GM21723 (cell line): ENCODE results near the gene TSG101.

Experiments used
- ATAC-seq: cut with Tn5 transposase; IDR thresholded peaks from one replicate; pipeline ENCODE4 v1.9.1; 2021; ENCODE audit warnings: mild to moderate bottlenecking, moderate library complexity; ENCODE audit not compliant: unreplicated experiment

Gene TSG101, protein sequence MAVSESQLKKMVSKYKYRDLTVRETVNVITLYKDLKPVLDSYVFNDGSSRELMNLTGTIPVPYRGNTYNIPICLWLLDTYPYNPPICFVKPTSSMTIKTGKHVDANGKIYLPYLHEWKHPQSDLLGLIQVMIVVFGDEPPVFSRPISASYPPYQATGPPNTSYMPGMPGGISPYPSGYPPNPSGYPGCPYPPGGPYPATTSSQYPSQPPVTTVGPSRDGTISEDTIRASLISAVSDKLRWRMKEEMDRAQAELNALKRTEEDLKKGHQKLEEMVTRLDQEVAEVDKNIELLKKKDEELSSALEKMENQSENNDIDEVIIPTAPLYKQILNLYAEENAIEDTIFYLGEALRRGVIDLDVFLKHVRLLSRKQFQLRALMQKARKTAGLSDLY

GRCh38 chr11:18526521-18527296 lies at the start of gene TSG101:
TSS of gene TSG101 (minus strand) at chr11:18526942. CDS start at chr11:18526816, 126 bp downstream.
- peak; percentile 92 for ATAC-seq

- ATAC-seq: no peak
Measured at GRCh38 chr11:18575361-18575760, 48.6 kb upstream of the TSG101 start.

- ATAC-seq: no peak
Measured at GRCh38 chr11:18567081-18567480, 40.3 kb upstream of the TSG101 start.

DNA sequence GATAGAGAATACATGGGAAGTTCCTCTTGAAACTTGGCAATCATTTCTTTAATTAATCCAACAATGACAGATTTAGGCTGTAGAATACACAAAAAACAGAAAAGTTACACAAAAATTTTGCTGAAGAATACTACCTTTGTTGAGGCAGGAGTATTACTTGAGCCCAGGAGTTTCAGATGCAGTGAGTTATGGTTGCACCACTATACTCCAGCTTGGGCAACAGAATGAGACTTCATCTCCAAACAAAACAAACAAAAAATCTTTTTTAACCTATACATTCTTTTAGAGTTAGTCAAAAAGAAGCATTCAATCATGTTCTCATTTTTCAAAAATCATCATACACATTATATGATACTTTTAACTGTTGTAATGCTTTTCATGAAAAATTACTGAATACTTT lies 39.7 kb upstream of the TSG101 start:
- no peak for ATAC-seq

- ATAC-seq: no peak
Measured at GRCh38 chr11:18564149-18564548, 37.4 kb upstream of the TSG101 start.

GRCh38 chr11:18563090-18563730 lies 36.5 kb upstream of the TSG101 start:
- ATAC-seq: no peak

- ATAC-seq: no peak
Measured at GRCh38 chr11:18548001-18548400, 21.3 kb upstream of the TSG101 start.

GRCh38 chr11:18540207-18541009 lies 13.7 kb upstream of the TSG101 start:
- peak; percentile 65 for ATAC-seq

DNA sequence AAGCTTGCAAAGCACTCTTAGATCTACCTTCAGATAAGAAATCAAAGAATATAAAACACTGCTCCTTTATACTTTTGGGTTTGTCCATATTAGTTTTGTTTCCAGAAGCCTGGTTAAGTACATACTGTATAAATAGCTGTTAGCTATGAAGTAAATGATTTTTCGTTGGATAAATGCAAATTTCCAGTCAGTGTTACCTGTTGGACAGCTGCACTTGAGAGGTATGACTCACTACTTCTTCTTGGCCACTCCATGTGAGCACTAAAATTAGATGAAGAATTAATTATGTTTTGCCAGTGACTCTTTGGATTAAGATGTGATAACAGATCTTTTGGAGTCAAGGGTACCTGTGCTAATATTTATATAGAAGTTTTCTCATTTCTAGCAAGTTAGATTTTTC lies 9.5 kb upstream of the TSG101 start:
- ATAC-seq: no peak

DNA sequence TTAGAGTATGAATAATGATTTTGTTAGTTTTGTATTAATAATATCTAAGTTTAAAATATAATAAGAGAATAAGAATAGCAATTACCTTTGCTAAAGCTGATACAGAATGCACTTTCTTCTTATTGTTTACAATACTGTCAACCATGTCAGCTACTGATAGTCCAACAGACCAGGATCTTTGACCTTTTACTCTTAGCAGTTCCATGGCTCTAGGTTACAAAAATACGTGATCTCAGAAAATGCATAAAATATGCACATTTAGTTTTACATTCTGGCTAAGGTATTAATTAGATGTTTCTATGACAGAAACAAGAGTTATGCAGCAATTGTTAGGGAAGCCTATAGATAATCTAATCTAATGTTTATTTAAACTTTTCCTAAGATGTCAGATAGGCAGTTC lies 7.5 kb upstream of the TSG101 start:
- no peak for ATAC-seq

DNA sequence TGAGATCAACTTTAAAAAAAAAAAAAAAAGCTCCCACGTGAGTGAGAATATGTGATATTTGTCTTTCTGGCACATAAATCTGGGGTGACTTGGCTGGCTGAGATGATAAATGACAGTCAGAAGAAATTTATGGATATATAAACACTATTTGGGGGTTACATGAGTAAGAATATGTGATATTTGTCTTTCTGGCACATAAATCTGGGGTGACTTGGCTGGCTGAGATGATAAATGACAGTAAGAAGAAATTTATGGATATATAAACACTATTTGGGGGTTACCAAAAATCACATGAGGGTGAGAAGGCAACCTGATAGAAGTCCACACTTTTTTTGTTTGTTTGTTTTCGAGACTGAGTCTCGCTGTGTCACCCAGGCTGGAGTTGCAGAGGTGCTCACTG lies 6.6 kb upstream of the TSG101 start:
- no peak for ATAC-seq

DNA sequence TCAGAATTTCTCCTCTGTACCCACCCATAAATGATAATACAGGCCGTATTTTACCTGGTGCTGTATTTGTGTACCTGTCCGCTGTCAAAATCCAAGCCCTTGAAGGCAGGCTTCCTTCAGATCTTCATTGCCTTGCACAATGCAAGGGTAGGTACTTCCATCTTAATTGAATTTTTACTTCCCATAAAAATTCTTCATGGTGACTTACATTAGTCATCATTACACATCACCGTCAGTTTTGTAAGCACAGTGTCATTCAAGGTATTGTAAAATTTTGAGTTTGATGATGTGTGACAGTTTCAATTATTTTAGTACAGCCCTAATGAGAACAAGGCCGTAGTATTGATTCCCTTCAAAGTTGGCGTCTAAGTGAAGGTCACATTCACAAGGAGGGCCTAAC lies 770 bp upstream of the TSG101 start:
- no peak for ATAC-seq

- ATAC-seq: no peak
Measured at GRCh38 chr11:18526130-18526520, 617 bp downstream of the TSG101 start.

GRCh38 chr11:18524248-18524647 lies 2.5 kb downstream of the TSG101 start:
- no peak for ATAC-seq

DNA sequence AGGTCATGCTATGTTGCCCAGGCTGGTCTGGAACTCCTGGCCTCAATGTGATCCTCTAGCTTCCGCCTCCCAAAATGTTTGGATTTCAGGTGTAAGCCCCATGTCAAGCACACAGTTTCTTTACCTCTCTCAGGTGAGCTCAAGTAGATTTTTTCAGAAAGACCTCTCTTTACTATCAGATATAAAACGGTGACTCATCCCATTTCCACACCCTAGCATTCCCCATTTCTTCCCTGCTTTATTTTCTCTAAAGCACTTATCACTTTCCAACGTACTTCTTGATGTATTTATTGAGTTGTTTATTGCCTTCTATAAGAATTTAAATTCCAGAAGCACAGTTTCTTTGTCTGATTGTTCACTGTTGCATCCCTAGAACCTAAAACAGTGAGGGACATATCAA lies 3.7 kb downstream of the TSG101 start:
- ATAC-seq: no peak

DNA sequence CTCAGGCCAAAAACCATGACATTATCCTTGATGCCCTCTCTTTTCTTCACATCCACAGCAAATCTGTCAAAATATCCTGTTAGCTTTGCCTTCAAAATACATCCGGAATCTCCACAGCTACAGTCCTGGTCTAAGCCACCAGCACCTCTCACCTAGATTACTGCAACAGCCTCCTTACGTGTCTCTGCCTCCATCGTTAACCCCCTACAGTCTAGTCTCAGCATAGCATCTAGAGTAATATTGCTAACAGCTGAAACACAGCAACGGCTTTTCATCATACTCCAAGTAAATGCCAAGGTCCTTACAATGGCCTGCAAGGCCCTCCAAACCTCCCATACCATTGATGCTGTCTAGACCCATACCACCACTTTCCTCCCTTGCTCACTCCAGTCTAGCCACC lies 4.4 kb downstream of the TSG101 start:
- no peak for ATAC-seq

- no peak for ATAC-seq
Measured at GRCh38 chr11:18521122-18521521, 5.6 kb downstream of the TSG101 start.

GRCh38 chr11:18502352-18502751 lies 24.4 kb downstream of the TSG101 start:
- ATAC-seq: no peak

DNA sequence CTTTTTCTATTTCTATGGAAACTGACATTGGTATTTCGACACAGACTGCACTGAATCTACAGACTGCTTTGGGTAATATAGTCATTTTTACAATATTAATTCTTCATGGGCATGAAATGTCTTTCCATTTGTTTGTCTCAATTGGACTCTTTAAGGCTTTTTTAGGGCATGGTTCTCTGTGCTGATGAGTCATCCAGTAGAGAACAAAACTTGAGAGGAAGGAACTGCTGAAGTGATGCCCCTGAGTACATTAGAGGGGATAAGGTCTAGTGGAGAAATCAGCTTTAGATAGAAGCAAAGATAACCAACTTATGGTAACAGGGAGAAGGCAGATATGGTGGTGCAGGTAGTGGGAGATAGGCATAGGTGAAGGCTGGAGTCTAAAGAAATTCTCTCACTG lies 25.1 kb downstream of the TSG101 start:
- no peak for ATAC-seq

DNA sequence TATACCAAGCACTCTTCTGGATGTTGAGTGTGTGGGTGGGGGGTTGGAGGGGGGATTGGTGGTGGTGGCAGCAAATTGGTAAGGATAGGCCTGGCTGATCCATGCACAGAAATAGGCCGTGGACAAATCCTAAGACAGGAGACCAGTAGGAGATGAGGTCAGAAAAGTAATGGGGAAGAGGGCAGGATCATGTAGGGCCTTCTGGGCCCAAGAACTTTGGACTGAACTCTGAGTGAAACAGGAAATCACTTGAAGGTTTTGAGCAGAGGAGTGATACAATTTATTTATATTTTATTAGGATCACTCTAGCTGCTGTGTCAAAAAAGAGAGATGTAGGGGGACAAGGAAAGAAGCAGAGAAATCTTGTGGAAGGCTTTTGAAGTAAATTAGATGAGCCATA lies 28.7 kb downstream of the TSG101 start:
- no peak for ATAC-seq

DNA sequence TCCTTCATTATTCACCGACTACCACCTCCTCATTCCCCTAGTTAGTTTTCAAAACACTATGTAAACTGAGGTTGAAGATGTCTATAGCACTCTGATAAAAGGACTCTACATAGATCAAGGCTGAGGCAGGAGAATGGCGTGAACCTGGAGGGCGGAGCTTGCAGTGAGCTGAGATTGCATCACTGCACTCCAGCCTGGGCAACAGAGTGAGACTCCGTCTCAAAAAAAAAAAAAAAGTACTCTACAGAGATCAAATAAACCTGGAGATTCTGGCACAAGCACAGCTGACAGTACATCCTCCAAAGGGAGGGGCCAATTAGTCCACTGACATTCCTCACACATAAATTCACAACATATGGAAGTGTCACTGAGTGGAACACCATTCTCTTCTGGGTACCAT lies 31.0 kb downstream of the TSG101 start:
- no peak for ATAC-seq
